ENCODE measurements around the gene RRP7A.
"Not testable (repeated sequence)": the region's sequence is repeated elsewhere in the genome, so short reads cannot be mapped to it uniquely, and the experiment has no call there.

The RRP7A gene

GRCh38 chr22:42536634-42537033, 17.0 kb upstream of the RRP7A start:
- DNase-seq (ENCODE audit: insufficient read length, low spot score); FAIRE-seq: not testable (repeated sequence)

DNA sequence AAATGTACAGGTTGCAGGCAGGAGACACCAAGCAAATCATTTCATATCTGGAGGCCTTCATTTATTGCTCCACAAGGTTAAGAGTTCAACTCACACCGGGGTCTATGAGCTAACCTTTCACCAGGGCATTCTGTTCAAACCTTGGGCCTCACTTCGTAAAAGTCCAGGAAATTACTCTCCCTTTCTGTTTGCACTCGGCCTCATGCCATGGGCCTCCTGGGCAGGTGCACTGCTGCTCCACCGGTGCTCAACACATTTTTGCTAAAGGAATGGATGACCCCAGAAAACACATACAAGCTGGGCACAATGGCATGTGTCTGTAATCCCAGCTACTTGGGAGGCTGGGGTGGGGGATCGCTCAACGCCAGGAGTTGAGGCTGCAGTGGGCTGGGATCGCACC, 16.6 kb upstream of the RRP7A start:
- no peak for FAIRE-seq

DNA sequence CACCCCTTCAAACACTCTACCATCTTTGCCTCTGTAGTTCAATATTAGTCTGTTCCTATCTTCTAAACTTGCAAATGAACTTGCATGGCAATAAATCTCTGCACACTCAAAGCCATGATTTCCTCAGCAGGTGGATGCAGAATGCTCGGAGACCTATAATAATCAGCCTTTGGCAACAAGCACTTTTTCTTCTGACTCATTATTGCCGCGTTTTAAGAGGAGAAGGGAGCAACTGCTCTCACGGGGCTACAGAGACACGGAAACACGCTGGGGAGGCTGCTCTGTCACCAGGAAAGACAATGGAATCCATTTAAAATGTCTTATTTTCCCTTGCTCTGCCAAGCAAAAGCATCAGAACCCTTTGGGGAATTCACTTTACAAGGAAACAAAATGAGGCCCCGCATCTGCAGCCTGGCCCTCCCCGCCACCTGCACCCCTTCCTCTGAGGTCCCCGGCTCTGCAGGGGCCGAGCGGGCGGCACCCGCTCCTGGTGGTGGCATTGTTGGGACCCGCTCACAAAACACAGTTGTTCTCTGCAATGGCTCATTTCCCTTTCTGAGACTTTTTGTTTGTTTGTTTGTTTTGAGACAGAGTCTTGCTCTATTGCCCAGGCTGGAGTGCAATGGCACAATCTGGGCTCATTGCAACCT, 15.6 kb upstream of the RRP7A start:
- not testable (repeated sequence) for DNase-seq (ENCODE audit: insufficient read length, low spot score); FAIRE-seq

More for the DNA sequence above, 16.6 kb upstream of the RRP7A start:
- DNase-seq (ENCODE audit: insufficient read length, low spot score), result no peak

GRCh38 chr22:42533638-42533977, 14.0 kb upstream of the RRP7A start:
- no peak for FAIRE-seq
- DNase-seq (ENCODE audit: insufficient read length, low spot score), result no peak

DNA sequence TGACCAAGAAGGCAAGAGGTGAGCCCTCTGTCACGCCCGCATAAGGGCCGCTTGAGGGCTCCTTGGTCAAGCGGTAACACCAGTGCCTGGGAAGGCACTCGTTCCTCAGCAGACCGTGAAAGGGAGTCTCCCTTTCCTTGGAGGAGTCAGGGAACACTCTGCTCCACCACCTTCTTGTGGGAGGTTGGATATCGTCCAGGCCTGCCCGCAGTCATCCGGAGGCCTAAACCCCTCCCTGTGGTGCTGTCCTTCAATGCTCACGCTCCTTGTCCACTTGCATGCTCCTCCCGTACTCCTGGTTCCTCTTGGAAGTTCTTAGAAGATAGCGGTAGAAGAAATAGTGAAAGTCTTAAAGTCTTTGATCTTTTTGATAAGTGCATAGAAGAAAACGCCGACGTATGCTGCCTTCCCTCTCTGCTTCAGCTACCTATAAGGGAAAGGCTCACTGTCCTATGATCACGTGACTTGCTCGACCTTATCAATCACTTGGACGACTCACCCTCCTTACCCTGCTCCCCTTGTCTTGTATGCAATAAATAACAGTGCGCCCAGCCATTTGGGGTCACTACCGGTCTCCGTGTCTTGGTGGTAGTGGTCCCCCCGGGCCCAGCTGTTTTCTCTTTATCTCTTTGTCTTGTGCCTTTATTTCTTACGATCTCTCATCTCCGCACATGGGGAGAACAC, 11.9 kb upstream of the RRP7A start:
- not testable (repeated sequence) for DNase-seq (ENCODE audit: insufficient read length, low spot score); FAIRE-seq

DNA sequence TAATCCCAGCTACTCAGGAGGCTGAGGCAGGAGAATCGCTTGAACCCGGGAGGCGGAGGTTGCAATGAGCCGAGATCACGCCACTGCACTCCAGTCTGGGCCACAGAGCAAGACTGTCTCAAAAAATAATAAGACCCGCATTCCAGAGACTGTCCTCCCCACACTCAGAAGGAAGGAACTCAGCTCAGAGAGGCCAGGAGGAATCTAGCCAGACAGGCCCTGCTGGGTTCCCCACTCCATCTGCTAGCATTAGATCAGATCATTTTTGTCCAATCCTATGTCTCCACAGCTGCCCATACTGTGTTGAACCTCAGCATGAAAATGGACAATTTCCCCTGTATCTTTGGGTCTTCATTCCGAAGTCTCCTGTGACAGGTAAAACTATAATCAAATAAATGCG, 9.8 kb upstream of the RRP7A start:
- FAIRE-seq, result peak; percentile 4
- not testable (repeated sequence) for DNase-seq (ENCODE audit: insufficient read length, low spot score)

- peak; percentile 99 for FAIRE-seq
- DNase-seq (ENCODE audit: insufficient read length, low spot score), result peak; percentile 34
Observed at GRCh38 chr22:42528591-42529307, 9.2 kb upstream of the RRP7A start.

- no peak for DNase-seq (ENCODE audit: insufficient read length, low spot score)
Observed at GRCh38 chr22:42522546-42522945, 3.0 kb upstream of the RRP7A start.

DNA sequence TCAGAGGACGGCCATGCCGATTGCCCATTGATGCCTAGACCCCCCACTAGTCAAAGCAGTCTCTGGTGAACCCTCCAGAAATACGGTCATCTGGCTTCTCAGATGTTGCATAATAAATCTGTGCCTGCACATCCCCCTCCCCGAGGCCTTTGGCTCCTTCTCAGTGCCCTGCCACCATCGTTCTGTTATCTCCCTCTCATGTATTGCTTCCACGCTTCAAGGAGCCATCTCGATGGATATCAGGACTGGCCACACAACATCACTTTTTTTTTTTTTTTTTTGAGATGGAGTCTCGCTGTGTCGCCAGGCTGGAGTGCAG, 1.6 kb upstream of the RRP7A start:
- DNase-seq (ENCODE audit: insufficient read length, low spot score), result no peak
- FAIRE-seq, result no peak

More at GRCh38 chr22:42522546-42522945, 3.0 kb upstream of the RRP7A start:
- no peak for FAIRE-seq

DNA sequence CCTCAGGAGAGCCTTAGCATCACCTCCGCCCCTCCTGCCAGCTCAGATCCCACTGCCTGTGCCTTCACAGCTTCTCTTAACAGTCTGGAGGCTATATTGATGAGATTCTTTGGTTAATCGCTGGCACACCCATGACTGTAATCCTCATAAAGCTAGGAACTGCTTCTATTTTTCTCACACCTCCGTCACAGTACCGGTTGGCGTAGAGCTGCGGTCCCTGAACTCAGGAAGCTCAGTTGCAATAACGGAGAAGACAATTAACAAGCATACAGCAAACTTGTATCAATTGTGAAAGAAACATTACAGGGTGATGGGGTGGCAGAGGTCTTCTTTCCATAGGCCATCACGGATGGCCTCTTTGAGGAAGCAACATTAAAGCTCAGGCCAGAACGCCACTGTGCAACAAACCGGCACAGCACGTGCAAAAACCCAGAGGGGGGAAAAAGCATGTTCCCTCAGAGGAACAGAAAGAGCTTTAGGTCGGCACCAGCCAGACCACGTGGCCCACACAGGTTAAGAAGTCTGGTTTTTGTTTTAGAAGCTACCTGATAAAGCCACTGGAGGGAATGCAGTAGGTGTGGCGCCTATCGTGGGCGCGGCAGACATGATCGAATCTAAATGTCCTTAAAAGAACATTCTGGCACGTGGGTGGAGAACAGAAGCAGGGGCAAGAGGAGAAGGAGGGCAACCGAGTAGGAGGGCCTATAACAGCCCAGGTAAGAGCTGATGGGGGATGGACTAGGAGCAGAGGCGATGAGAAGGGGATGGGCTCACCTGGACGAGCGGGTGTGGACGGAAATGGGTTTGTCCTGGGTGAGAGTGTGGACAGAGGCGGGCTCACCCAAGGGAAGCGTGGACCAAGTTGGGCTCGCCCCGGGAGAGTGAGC, 715 bp downstream of the RRP7A start:
- FAIRE-seq, result peak; percentile 95
- DNase-seq (ENCODE audit: insufficient read length, low spot score), result not testable (repeated sequence)

DNA sequence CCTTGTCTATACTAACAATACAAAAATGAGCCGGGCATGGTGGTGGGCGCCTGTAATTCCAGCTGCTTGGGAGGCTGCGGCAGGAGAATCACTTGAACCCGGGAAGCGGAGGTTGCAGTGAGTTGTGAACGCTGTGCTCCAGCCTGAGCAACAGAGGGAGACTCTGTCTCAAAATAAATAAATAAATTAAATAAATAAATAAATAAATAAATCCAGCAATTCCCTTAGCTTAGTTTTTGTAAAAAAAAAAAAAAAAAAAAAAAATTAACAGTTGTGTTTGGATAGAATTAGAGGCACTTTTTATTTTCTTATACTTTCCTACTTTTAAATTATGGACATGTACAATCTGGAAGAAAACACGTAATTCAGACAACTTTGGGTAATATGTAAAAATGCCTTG, 2.5 kb downstream of the RRP7A start:
- not testable (repeated sequence) for FAIRE-seq; DNase-seq (ENCODE audit: insufficient read length, low spot score)

DNA sequence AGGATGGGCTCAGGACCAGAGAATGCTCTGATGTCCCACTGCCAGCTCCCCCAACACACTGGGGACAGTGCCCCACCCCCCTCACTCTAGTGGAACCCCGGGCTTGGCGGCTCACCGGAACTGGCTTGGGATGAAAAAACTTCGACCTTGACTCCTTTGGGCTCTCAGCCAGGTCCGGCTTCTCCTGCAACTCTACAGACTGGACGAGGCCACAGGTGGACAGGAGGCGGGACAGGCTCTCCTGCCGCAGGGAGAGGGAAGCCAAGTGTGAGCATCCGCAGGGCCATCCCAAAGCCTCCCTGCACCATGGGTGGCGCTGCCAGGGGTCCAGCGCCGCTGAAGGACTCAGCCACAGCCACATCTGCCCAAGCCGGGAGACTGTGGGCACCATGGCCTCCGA, 3.7 kb downstream of the RRP7A start:
- no peak for FAIRE-seq
- DNase-seq (ENCODE audit: insufficient read length, low spot score), result no peak

DNA sequence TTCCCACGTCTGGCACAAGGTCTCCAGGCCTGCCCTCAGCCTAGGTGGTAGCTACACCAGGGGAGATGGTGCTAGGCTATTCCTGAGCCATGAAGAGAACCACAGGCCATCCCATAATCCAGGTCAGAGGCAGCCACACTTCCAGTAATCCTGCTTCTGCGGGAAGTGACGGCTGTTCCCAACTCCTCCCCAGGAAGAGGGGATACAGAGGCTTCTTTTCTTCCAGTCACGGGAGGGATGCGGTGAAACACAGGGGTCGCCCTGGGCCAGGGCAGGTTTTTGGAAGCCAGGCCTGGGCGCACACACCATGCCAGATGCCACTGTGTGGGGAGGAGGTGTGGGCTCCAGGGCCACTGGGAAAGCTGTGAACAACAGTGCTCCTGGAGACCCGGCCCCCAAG, 4.3 kb downstream of the RRP7A start:
- FAIRE-seq, result not testable (repeated sequence)

GRCh38 chr22:42514331-42514730, 5.3 kb downstream of the RRP7A start:
- FAIRE-seq; DNase-seq (ENCODE audit: insufficient read length, low spot score): not testable (repeated sequence)

More for the DNA sequence above, 4.3 kb downstream of the RRP7A start:
- DNase-seq (ENCODE audit: insufficient read length, low spot score), result not testable (repeated sequence)

- DNase-seq (ENCODE audit: insufficient read length, low spot score), result not testable (repeated sequence)
- peak; percentile 84 for FAIRE-seq
Observed at GRCh38 chr22:42512273-42512990, 7.2 kb downstream of the RRP7A start.

DNA sequence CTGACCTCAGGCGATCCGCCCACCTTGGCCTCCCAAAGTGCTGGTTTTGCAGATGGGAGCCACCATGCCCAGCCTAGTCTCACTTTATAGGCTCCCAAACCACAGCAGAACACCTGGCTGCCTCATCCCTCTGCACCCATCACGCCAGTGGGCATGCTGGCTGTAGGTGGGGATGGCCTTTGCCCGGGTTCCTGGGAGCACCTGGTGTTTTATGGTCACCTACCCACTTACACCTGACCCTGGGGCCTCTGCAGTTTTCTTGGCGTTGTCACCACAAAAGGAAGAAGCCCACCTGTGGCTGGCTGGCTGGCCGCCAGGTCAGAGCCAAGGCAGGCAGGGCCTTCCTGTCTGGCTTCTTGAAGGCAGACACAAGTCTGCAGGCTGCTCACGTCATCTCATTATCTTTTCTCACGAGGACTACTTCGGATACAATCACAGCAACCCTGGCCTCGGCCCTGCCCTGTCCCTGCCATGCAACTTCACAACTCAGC, 8.2 kb downstream of the RRP7A start:
- FAIRE-seq (no peak), DNase-seq (ENCODE audit: insufficient read length, low spot score) (no peak)

DNA sequence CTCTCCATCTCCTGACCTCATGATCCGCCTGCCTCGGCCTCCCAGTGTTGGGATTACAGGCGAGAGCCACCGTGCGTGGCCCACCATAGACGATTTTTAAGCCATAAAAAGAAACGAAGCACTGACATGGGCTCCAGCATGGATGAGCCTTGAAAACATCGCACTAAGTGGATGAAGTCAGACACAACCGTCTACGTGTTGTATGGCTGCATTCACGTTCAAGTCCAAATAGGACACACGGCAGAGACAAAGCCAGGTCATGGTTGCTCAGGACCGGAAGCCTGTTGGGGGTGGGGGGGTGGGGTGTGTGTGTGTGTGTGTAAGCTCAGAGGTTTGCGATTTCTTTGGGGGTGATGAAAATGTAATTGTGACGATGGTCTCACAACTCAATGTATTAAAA, 10.0 kb downstream of the RRP7A start:
- no peak for DNase-seq (ENCODE audit: insufficient read length, low spot score)
- FAIRE-seq, result no peak

DNA sequence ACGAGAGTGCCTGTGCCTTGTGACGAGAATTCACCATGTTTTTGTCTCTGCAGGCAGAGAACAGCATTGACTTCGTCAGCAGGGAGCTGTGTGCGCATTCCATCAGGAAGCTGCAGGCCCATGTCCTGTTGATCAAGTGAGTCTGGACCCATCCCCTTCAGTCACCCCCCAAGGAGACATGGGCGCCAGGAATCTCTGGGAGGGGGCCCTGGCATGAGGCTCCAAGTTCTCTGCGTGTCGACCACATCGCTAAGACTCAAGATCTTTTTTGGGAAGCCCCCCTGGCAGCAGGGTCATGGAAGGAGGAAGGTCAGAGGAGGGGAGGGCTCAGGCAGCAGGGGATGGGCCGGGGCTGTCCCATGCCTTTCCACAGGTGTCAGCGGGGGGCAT, 10.6 kb downstream of the RRP7A start:
- not testable (repeated sequence) for FAIRE-seq

GRCh38 chr22:42508327-42508974, 11.1 kb downstream of the RRP7A start:
- not testable (repeated sequence) for FAIRE-seq

More for the DNA sequence above, 10.6 kb downstream of the RRP7A start:
- not testable (repeated sequence) for DNase-seq (ENCODE audit: insufficient read length, low spot score)

More at GRCh38 chr22:42508327-42508974, 11.1 kb downstream of the RRP7A start:
- DNase-seq (ENCODE audit: insufficient read length, low spot score), result not testable (repeated sequence)

All from GM19239 (cell line).